ENCODE data around the gene CSPG5.

GRCh38 chr3:47540281-47540680 lies 38.4 kb downstream of the CSPG5 start:
- TF ChIP-seq, protein P1, sequence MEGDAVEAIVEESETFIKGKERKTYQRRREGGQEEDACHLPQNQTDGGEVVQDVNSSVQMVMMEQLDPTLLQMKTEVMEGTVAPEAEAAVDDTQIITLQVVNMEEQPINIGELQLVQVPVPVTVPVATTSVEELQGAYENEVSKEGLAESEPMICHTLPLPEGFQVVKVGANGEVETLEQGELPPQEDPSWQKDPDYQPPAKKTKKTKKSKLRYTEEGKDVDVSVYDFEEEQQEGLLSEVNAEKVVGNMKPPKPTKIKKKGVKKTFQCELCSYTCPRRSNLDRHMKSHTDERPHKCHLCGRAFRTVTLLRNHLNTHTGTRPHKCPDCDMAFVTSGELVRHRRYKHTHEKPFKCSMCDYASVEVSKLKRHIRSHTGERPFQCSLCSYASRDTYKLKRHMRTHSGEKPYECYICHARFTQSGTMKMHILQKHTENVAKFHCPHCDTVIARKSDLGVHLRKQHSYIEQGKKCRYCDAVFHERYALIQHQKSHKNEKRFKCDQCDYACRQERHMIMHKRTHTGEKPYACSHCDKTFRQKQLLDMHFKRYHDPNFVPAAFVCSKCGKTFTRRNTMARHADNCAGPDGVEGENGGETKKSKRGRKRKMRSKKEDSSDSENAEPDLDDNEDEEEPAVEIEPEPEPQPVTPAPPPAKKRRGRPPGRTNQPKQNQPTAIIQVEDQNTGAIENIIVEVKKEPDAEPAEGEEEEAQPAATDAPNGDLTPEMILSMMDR (IDR thresholded peaks at IDR 0.05) = no peak
- TF ChIP-seq ZFX (IDR thresholded peaks at IDR 0.05; ENCODE audit: borderline replicate concordance) = no peak
